GM21423 (cell line): Measurements from ENCODE around the gene AIMP2.
"Not testable (repeated sequence)": the region's sequence is repeated elsewhere in the genome, so short reads cannot be mapped to it uniquely, and the experiment has no call there.

Source experiments
- ATAC-seq: cut with Tn5 transposase; IDR thresholded peaks from one replicate; pipeline ENCODE4 v1.9.1; 2021; ENCODE audit warnings: mild to moderate bottlenecking, moderate library complexity; ENCODE audit not compliant: unreplicated experiment

The AIMP2 gene

DNA sequence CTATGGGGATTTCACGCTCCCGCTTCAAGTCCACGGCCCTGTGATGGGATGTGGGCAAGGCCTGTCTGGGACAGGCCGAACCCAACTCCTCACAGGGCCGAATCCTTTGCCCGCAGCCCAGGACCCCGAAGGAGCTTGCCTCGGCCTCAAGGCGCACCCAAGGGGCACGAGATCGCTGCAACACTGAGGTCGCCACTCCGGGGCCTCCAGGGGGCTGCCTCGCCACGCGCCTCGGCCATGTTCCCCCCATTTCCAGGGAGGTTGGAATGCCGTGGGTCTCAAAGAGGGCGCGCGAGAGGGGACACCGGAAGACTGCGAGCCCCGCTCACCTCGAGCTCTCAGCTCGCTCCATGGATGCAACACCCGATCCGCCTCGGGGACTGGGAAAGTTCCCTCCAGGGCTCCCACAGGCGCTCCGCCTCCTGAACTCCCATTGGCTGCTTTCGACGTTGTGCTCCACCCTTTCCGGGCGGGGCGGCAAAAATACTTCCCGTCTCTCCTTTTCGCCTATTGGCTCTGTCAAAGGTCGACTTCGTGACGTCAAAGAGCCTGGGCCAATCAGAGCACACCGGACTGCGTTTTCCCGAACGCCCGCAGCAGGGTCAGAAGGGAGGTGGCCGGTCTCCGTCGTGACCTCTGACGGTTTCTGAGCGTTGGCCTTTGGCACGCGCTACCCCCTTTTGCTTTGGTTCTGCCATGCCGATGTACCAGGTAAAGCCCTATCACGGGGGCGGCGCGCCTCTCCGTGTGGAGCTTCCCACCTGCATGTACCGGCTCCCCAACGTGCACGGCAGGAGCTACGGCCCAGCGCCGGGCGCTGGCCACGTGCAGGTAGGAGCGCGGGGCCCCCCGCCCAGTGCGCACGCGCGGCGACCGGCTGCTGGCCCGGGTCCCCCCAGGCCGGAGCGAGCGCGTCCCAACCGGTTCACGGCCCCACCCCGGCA, at the start of gene AIMP2, which contains the start of gene PMS2:
Gene AIMP2 (plus strand): TSS at position 605 of the 944 bp plus-strand sequence. CDS start 92 bp downstream, at position 697.
Gene PMS2 (minus strand): TSS at position 382 of the 944 bp plus-strand sequence. CDS start 30 bp downstream, at position 352.
- ATAC-seq = peak; percentile 93

DNA sequence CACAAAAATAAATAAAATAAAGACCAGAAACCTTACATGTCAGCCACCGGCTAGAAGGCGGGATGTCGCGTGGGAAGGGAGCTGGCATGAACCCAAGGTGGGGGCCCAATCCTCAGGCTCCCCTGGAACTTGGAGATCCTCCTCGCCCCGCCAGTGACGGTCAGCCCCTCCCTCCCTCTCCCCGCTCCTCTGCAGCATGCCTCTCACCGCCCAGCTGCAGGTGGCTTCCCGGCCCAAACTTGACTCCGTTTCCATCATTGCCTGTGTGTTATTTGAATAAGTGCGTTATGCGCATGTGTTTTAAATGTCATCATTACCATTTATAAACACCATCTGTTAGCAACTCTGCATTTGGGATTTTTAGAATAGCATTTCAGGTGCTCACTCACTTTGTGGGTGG, 45.9 kb upstream of the AIMP2 start:
- not testable (repeated sequence) for ATAC-seq

DNA sequence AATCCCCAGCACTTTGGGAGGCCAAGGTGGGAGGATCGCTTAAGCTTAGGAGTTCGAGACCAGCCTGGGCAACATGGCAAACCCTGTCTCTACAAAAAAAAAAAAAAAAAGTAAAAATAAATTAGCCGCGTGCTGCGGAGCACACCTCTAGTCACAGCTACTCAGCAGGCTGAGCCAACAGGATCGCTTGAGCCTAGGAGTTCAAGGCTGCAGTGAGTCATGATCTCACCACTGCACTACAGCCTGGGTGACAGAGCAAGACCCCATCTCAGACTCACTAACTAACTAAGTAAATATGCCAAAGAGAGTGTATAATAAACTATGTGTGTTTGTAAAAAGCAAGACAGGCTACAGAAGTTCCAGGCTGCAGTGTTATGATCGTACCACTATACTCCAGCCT, 45.3 kb upstream of the AIMP2 start:
- not testable (repeated sequence) for ATAC-seq

DNA sequence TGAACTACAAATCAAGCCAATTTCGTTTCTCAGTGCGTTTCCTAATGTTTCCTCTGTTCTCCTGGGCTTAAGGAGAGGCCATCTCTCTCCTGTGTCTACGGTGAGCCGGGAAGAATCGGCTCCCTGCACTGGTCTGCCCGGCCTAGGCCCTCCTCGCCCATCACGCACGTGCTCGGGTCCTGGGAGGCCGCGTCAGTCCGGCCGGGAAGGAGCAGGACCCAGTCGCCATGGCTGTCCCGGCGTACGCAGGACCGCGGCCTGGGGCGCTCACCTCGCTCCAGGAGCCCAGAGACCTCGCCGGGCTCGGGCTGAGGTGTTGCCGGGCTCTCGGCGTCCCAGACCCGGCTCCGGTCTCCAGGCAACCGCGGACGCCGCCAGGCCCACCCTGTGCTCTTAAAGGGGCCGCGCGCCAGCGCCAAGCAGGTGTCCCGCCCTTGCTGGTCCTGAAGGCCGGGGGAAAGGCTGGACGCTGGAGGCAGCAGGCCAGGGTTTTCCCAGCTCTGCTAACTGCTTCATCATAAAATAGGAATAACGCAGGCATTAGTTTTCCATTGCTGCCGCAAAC, 38.6 kb upstream of the AIMP2 start, which contains the start of gene RSPH10B:
Gene RSPH10B (minus strand): TSS at position 343 of the 565 bp plus-strand sequence. CDS start 3,573 bp downstream, outside the sequence.
- not testable (repeated sequence) for ATAC-seq

DNA sequence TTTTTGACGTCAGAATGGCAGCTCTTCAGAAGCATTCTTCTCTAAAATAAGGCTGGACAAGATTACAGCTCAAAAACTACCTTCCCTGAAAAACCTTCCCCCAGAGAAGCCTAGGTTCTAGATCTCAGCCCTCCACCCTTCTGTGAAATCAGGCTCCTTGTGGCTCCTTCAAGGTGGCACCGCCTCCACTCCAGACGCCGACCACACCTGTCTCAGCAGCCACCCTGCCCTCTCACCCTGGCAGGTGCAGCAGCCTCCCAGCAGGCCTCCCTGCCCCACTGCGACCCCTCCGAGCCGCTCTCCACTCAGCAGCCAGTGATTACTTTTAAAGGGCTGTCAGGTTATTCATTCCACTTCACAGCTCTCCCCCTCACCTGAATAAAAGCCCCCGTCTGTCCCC, 35.5 kb upstream of the AIMP2 start:
- not testable (repeated sequence) for ATAC-seq

DNA sequence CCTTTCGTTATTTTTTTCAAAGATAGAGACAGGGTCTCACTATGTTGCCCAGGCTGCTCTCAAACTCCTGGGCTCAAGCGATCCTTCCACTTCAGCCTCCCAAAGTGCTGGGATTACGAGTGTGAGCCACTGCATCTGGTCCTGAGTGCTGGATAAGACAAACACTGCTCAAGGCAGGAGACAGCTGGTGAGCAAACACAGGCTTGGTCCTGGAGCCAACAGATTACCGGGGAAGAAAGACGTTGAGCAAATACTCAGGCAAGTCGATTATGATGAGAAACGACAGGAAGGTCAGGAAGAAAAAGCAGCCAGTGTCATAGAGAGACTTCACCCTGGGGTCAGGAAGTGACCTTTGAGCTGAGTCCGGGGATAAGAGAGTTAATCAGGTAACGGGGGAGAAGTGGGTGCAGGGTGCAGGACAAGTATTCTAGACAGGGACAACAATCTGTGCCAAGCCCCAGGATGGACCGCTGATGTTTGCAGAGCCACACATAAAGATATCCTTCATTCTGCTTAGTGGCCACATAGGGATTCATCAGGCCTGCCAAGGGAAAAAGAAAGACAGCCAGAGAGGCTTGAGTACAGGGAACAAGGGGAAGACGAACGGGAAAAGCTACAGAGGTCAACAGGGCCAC, 29.3 kb upstream of the AIMP2 start:
- ATAC-seq = not testable (repeated sequence)

DNA sequence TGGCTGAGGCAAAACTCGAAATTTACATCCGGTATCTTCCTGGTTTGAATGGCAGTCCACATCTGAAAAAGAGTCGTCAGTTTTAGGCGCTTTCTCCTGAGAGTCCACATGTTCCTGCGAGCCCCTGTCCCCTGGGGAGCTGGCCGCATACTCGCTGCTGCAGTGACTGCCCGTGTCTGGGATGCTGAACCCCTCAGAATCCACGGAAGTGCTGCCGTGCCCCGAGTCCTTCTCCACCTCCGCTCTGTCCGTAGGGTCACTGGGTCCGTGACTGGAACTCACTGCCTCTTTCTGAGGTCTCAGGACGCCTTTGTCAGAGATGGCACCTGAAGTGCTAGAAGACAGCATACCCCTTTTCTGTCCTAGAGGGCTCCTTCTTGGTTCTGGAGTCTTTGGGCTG, 22.0 kb upstream of the AIMP2 start:
- not testable (repeated sequence) for ATAC-seq

DNA sequence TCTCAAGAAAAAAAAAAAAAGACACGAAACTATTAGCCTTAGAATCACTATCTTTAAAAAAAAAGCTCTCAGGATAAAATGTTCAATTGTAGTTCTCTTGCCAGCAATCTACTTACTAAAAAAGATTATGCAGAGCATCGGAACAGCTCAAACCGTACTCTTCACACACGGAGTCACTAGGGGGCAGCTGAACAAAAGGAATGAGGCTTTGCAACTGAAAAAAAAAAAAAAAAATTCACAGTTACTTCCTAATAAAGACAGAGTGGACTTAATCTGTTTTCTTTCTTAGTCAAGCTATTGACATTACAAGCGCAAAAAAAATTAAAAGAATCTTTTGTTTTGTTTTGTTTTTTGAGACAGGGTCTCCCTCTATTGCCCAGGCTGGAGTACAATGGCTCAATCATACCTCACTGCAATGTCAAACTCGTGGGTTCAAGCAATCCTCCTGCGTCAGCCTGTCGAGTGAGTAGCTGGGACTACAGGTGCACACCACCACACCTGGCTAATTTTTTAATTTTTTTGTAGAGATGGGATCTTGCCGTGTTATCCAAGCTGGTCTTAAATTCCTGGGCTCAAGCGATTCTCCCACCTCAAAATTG, 11.8 kb upstream of the AIMP2 start:
- ATAC-seq = no peak

DNA sequence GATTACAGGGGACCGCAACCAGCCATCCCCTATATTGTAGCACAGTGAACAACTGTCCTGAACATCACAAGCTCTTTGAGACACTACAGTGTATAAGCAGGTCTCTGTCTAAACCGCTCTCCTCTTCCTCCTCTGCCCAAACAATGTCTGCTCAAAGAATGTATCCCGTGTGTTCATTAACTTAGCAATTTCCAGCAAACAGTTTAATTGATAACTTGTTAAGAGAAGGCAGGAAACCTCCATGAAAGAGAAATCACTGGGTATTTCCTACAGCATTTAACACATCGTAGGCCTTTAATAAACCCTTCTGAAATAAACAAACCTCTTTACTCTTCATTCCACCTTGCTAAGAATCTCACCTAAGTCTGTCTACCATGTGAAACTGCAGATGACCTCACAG, 1.7 kb upstream of the AIMP2 start:
- ATAC-seq = no peak

DNA sequence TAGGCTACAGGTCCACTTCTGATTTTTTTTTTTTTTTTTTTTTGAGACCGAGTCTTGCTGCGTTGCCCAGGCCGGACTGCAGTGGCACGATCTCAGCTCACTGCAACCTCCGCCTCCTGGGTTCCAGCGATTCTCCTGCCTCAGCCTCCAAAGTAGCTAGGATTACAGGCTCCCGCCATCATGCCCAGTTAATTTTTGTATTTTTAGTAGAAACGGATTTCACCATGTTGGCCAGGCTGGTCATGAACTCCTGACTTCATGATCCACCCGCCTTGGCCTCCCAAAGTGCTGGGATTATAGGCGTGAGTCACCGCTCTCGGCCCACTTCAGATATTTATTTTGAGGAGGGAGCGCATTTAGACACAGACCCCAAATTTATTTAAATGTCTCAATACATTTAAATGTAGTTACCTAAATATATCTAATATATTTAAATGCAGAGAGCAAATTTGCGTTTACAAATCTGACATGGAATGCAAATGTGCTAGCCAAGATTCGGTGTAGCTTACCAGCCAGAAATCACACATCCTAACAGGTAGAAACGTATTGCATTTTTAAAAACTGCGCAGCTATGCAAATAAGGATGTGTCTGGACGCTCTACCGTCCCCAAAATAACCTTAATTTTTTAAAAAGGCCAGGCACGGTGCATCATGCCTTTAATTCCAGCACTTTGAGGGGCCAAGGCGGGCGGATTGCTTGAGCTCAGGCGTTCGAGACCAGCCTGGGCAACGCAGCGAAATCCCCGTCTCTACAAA, 1.1 kb upstream of the AIMP2 start:
- not testable (repeated sequence) for ATAC-seq

DNA sequence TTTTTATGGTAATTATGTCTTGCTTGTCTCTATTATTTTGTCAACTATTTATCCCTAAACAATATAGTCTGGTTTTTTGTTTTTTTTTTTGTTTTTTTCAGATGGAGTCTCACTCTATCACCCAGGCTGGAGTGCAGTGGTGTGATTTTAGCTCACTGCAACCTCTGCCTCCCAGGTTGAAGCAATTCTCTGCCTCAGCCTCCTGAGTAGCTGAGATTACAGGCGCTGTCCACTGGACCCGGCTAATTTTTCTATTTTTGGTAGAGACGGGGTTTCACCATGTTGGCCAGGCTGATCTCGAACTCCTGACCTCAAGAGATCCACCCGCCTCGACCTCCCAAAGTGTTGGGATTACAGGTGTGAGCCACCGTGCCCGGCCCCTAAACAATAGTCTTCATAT, 1.3 kb downstream of the AIMP2 start:
- ATAC-seq = not testable (repeated sequence)

DNA sequence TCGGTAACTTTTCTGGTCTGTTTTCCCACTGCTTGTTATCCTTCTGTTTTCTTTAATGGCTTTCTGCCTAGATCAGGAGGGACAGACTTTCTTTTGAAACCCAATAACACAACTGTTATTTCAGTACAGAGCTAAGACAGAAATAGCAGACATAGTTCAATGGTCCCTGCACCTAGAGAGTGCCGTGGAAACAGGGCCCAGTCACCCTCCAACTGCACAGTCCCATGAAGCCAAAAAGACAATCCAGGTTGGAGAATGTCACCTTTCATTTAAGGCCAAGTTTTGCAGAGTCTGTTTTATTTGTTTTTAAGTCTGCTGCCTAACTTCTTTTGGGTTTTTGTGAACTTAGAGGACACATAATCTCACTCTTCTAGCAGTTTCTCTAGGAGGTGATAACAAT, 2.5 kb downstream of the AIMP2 start:
- no peak for ATAC-seq

DNA sequence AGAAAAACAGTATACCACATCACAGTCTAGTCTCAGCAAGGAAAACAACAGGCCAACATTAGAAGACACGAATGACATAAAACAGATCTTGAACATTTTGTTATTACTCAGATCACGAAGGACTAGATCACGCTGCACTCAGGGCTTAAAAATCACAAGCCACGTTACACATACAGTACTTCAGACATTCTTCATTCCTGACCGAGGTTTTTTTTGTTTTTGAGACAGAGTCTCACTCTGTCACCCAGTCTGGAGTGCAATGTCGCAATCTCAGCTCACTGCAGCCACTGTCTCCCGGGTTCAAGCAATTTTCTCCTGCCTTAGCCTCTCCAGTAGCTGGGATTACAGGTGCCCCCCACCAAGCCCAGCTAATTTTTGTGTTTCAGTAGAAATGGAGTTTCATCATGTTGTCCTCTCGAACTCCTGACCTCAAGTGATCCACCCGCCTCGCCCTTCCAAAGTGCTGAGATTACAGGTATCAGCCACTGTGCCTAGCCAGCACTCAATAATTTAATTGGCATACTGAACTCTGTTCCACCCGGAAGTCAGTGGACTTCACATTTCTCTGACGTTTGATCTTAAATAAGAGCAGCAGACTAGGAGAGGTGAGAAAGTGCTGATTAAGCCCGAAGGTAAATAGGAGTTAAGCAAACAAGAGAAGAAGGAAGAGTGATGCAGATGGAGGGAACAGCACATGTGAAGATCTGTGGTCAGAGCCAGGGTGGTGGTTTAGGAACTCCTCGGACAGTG, 3.5 kb downstream of the AIMP2 start:
- no peak for ATAC-seq

DNA sequence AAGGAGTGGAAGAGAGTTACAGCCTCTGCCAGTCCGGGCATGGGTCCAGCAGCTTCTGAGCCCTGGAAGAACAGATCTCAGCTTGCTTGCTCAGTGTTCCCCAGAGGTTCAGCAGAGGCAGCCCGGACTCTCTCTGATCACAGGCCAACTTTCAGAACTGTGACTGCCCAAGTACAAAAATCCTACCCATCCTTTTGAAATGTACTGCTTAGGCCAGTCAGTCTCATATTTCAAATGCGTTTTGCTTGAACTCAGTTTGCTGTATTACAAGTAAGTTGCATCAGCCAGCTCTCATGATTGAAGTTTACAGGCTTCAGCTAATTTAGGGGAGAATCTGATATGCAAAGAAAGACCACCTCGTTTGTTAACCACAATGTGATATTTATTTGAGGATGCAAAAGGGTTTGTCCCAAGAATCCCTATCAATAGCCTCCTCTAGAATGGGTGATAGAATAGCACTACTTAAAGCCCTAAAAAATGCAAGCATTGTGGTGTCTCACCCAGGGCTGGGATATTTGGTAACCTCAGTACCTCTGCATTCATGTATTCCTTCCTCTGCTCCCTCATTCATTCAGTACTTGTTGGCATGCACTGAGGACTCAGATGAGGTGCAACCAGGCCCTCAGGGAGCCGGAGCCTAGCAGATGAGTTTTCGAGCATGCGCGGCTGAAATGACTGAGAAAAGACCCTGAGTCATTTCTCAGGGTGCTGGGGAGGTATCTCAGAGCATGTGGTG, 7.0 kb downstream of the AIMP2 start:
- ATAC-seq = no peak

DNA sequence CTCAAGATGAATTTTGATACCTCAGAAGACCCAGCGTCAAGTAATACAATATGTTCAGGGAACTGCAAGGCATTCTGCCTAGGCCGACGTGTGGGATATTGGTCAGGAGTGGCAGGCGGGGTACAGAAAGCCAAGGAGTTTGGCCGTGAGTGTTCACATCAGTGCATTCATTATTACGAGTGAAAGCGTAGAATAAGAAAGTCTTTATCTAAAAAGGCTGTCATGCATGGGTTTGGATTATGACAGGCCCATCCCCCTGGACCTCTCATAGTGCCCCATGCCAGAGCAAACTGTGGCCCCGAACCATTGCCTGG, 7.5 kb downstream of the AIMP2 start:
- ATAC-seq = no peak

DNA sequence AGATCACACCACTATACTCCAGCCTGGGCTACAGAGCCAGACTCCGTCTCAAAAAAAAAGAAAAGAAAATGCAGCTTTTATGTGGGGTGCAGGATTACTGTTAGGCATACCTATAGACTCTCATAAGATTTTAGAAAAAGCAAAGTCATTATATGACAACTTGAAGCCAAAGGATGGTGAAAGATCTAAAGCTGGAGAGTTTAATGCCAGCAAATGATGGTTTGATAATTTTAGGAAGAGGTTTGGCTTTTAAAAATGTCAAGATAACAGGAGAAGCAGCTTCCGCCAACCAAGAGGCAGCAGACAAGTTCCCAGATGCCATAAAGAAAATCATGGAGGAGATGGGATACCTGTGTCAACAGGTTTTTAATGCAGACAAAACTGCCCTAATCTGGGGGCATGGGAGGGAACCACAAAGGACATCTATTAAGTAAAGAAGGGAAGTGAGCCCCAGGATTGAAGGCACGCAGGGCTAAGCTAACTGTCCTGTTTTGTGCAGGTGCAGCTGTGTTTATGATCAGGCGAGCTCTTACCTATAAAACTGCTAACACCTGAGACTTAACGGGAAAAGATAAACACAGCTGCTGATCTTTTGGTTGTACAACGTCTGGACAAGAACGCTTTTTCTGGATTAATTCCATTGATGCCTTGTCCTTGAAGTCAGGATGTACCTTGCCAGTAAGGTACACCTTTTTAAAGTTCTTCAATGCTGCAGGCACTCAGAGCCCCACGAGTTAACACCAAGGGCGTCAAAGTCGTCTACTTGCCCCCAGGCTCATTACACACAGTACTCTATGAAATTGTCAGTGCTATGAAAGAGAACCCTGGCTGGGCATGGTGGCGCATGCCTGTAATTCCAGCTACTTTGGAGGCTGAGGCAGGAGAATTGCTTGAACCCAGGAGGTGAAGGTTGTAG, 11.6 kb downstream of the AIMP2 start:
- no peak for ATAC-seq

DNA sequence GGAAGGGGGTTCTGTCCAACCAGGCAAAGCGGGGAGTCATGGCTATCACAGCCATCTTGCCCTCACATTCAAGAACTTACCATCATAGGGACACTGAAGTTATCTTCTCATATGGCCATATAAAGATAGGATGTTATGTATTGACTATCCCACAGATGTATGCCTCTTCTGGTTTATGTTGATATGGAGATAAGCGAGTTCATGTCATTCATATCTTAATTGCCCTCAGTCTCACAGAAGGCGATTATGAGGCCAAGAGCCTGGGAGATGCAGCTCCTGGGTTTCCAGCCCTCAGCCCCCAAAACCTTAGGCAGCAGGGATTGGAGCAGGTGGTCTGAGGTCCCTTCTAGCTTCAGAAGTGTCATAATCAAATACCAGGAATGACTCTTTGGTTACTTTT, 13.6 kb downstream of the AIMP2 start:
- ATAC-seq = no peak

DNA sequence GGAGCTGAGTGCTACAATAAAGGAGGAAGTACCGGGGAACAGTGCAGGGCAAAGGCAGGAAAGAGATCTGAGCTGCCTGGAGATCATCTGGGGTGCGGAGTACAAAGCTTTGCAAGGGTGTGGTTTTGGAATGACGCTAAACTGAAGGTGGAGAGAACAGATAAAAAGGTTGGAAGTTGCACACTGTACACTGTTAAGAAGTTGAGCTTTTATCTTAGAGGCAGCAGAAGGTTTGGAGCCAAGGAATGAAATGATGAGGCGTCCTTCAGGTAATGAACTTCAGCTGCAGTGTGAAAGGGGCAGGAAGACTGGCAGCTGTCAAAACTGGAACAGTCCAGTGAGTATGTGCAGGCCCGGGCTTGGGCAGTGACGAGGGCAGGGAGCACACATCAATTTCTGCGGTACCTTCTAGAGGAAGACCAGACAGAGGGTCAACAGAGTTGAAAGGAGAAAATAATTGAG, 14.9 kb downstream of the AIMP2 start:
- ATAC-seq = no peak
